Measurements from ENCODE around the gene UBE2R2.

Gene UBE2R2

GRCh38 chr9:33884856-33885701 lies 68.1 kb downstream of the UBE2R2 start:
- no peak for DNase-seq (ENCODE audit: low read depth in 2 of 2)

GRCh38 chr9:33885948-33886347 lies 69.0 kb downstream of the UBE2R2 start:
- no peak for DNase-seq (ENCODE audit: low read depth in 2 of 2)

GRCh38 chr9:33893861-33894260 lies 76.9 kb downstream of the UBE2R2 start:
- DNase-seq (ENCODE audit: low read depth in 2 of 2) = no peak

GRCh38 chr9:33894316-33894715 lies 77.4 kb downstream of the UBE2R2 start:
- DNase-seq (ENCODE audit: low read depth in 2 of 2) = no peak

- DNase-seq (ENCODE audit: low read depth in 2 of 2) = no peak
These were observed 86.3 kb downstream of the UBE2R2 start for GRCh38 chr9:33903157-33903780.

- no peak for DNase-seq (ENCODE audit: low read depth in 2 of 2)
These were observed 88.2 kb downstream of the UBE2R2 start for GRCh38 chr9:33905137-33905536.

GRCh38 chr9:33906769-33907168 lies 89.8 kb downstream of the UBE2R2 start:
- no peak for DNase-seq (ENCODE audit: low read depth in 2 of 2)

- no peak for DNase-seq (ENCODE audit: low read depth in 2 of 2)
These were observed 90.4 kb downstream of the UBE2R2 start for GRCh38 chr9:33907347-33907746.

GRCh38 chr9:33908114-33908513 lies 91.2 kb downstream of the UBE2R2 start:
- DNase-seq (ENCODE audit: low read depth in 2 of 2) = no peak

- no peak for DNase-seq (ENCODE audit: low read depth in 2 of 2)
These were observed 91.8 kb downstream of the UBE2R2 start for GRCh38 chr9:33908749-33909148.

- no peak for DNase-seq (ENCODE audit: low read depth in 2 of 2)
These were observed 96.6 kb downstream of the UBE2R2 start for GRCh38 chr9:33913541-33913940.

- no peak for DNase-seq (ENCODE audit: low read depth in 2 of 2)
These were observed 98.1 kb downstream of the UBE2R2 start for GRCh38 chr9:33914887-33915628.

GRCh38 chr9:33917036-33917435 lies 100.1 kb downstream of the UBE2R2 start:
- no peak for DNase-seq (ENCODE audit: low read depth in 2 of 2)

GRCh38 chr9:33919276-33919897 lies 102.4 kb downstream of the UBE2R2 start:
- no peak for DNase-seq (ENCODE audit: low read depth in 2 of 2)

GRCh38 chr9:33921967-33922895 lies 105.3 kb downstream of the UBE2R2 start:
- DNase-seq (ENCODE audit: low read depth in 2 of 2) = no peak

GRCh38 chr9:33923079-33923478 lies 106.1 kb downstream of the UBE2R2 start:
- no peak for DNase-seq (ENCODE audit: low read depth in 2 of 2)

- no peak for DNase-seq (ENCODE audit: low read depth in 2 of 2)
These were observed 107.2 kb downstream of the UBE2R2 start for GRCh38 chr9:33923998-33924701.

- DNase-seq (ENCODE audit: low read depth in 2 of 2) = no peak
These were observed 108.2 kb downstream of the UBE2R2 start for GRCh38 chr9:33924978-33925797.

- no peak for DNase-seq (ENCODE audit: low read depth in 2 of 2)
These were observed 110.0 kb downstream of the UBE2R2 start for GRCh38 chr9:33926746-33927485.
